SK-N-SH (cell line): Measurements from ENCODE around the gene RPS16. TPM values are rescaled to one million over a fixed set of nuclear protein-coding genes. Genes with fewer than 3 reads are reported as not detected.

ENCODE experiments used
- CTCF ChIA-PET: fragments of 300-600, 350-600 bp; formaldehyde crosslinking; extraction: SDS; loops from one replicate; lab custom pipeline; 2021; lab: Yijun Ruan, JAX
- POLR2A ChIA-PET: fragments of 350-600 bp; sonication (Branson Sonifier 250); formaldehyde crosslinking; extraction: SDS; loops from one replicate; lab custom pipeline; 2020; ENCODE audit warnings: antibody characterized with exemption, inconsistent platforms; lab: Yijun Ruan, JAX
- DNase-seq: peaks from one replicate; pipeline ENCODE4 v3.0.0; 2012
- H2AFZ ChIP-seq: fragments of 200-600 bp; sonication (generic); 2 replicates; pipeline ENCODE4 v1.8.1; 2016; ENCODE audit warnings: antibody characterized with exemption, mild to moderate bottlenecking, low read depth
- H3F3A ChIP-seq: fragments of 200-600 bp; sonication (generic); replicated peaks from 2 replicates; pipeline ENCODE3; 2016; ENCODE audit warnings: antibody characterized with exemption, mild to moderate bottlenecking; ENCODE audit not compliant: insufficient read depth
- H3K27ac ChIP-seq, 2 experiments: fragments of 200-500 bp in 1 of 2; fragments of 200-600 bp in 1 of 2; sonication (Bioruptor generic) in 1 of 2; sonication (generic), shearing (Covaris generic) in 1 of 2; 2 replicates each; pipeline versions ENCODE4 v1.5.1 to v1.6.1; 2014 to 2016; ENCODE audit warnings: low read depth in 2 of 2, inconsistent platforms in 1 of 2, low read length in 1 of 2, mild to moderate bottlenecking in 1 of 2, mixed read lengths in 1 of 2
- H3K27me3 ChIP-seq: fragments of 200-600 bp; sonication (generic), shearing (Covaris generic); 2 replicates; pipeline ENCODE4 v1.6.1; 2016; ENCODE audit warnings: mixed run types; ENCODE audit not compliant: insufficient read depth
- H3K36me3 ChIP-seq, 2 experiments: fragments of 200-500 bp in 1 of 2; fragments of 200-600 bp in 1 of 2; sonication (Bioruptor generic) in 1 of 2; sonication (generic) in 1 of 2; replicated peaks in 1 of 2; 2 replicates each; pipeline versions ENCODE3 to v1.5.1; 2014 to 2016; ENCODE audit warnings: low read length in 1 of 2, mild to moderate bottlenecking in 1 of 2; ENCODE audit not compliant: insufficient read depth in 2 of 2, control insufficient read depth in 1 of 2
- H3K4me1 ChIP-seq, 2 experiments: fragments of 200-500 bp in 1 of 2; fragments of 200-600 bp in 1 of 2; sonication (Bioruptor generic) in 1 of 2; sonication (generic), shearing (Covaris generic) in 1 of 2; 2 replicates each; pipeline versions ENCODE4 v1.5.1 to v1.6.1; 2014 to 2016; ENCODE audit warnings: low read depth in 1 of 2, low read length in 1 of 2, mixed run types in 1 of 2; ENCODE audit not compliant: insufficient read depth in 2 of 2, control insufficient read depth in 1 of 2
- H3K4me2 ChIP-seq: fragments of 200-600 bp; sonication (generic), shearing (Covaris generic); 2 replicates; pipeline ENCODE4 v1.6.1; 2017; ENCODE audit warnings: mixed run types
- H3K4me3 ChIP-seq, 2 experiments: fragments of 200-500 bp in 1 of 2; fragments of 200-600 bp in 1 of 2; sonication (Bioruptor generic) in 1 of 2; sonication (generic), shearing (Covaris generic) in 1 of 2; 2 replicates each; pipeline versions ENCODE4 v1.5.1 to v1.8.1; 2014 to 2016; ENCODE audit warnings: low read depth in 2 of 2, inconsistent platforms in 1 of 2, low read length in 1 of 2, mild to moderate bottlenecking in 1 of 2, mixed read lengths in 1 of 2, moderate library complexity in 1 of 2
- H3K79me2 ChIP-seq: fragments of 200-600 bp; sonication (generic); 2 replicates; pipeline ENCODE4 v1.8.1; 2017; ENCODE audit warnings: mild to moderate bottlenecking; ENCODE audit not compliant: insufficient read depth
- H3K9ac ChIP-seq: fragments of 200-600 bp; sonication (generic); 2 replicates; pipeline ENCODE4 v1.6.1; 2017; ENCODE audit warnings: mixed run types
- H3K9me2 ChIP-seq: fragments of 200-600 bp; sonication (generic); 2 replicates; pipeline ENCODE4 v1.6.1; 2017; ENCODE audit warnings: mixed run types
- H3K9me3 ChIP-seq: fragments of 200-600 bp; sonication (generic); 2 replicates; pipeline ENCODE4 v1.6.1; 2017; ENCODE audit warnings: mixed run types, mild to moderate bottlenecking, moderate library complexity
- H4K20me1 ChIP-seq: fragments of 200-600 bp; sonication (generic); 2 replicates; pipeline ENCODE4 v1.6.1; 2017; ENCODE audit warnings: mild to moderate bottlenecking, mixed run types; ENCODE audit not compliant: insufficient read depth
- CHD2 ChIP-seq: fragments of 150-350 bp; IDR thresholded peaks from 2 replicates; pipeline ENCODE4 v1.6.1; 2018; ENCODE audit warnings: low read length; ENCODE audit not compliant: partially characterized antibody
- EP300 ChIP-seq, 2 experiments: IDR thresholded peaks; 2 replicates each; pipeline versions ENCODE4 v1.4.0 to v1.6.1; 2012; ENCODE audit warnings: borderline replicate concordance in 1 of 2, low read depth in 1 of 2, low read length in 1 of 2
- GATA2 ChIP-seq: sonication (generic); formaldehyde crosslinking; IDR thresholded peaks from 2 replicates; pipeline ENCODE4 v1.5.0; 2020; ENCODE audit warnings: mild to moderate bottlenecking, missing genetic modification reagents
- JUND ChIP-seq: IDR thresholded peaks from 2 replicates; pipeline ENCODE4 v1.4.0; 2012
- MEF2A ChIP-seq: IDR thresholded peaks from 2 replicates; pipeline ENCODE4 v1.4.0; 2012; ENCODE audit warnings: low read depth, borderline replicate concordance
- NRF1 ChIP-seq: IDR thresholded peaks from 2 replicates; pipeline ENCODE4 v1.6.1; 2012; ENCODE audit warnings: low read depth, mild to moderate bottlenecking, low read length
- POLR2AphosphoS5 ChIP-seq: IDR thresholded peaks from 2 replicates; pipeline ENCODE4 v1.6.1; 2012; ENCODE audit warnings: low read depth, low read length
- RCOR1 ChIP-seq: fragments of 150-350 bp; IDR thresholded peaks from 2 replicates; pipeline ENCODE4 v1.6.1; 2017; ENCODE audit warnings: antibody characterized with exemption, low read length
- SIN3A ChIP-seq: IDR thresholded peaks from 2 replicates; pipeline ENCODE4 v1.6.1; 2012; ENCODE audit warnings: low read depth, mild to moderate bottlenecking, low read length, moderate library complexity, borderline replicate concordance
- SMC3 ChIP-seq: IDR thresholded peaks from 2 replicates; pipeline ENCODE4 v1.6.1; 2012; ENCODE audit warnings: low read depth, low read length, improper control_type of control experiment
- TAF1 ChIP-seq: IDR thresholded peaks from 2 replicates; pipeline ENCODE4 v1.6.1; 2012; ENCODE audit warnings: low read depth, mild to moderate bottlenecking, low read length, moderate library complexity, borderline replicate concordance
- YY1 ChIP-seq: IDR thresholded peaks from 2 replicates; pipeline ENCODE4 v1.4.0; 2012; ENCODE audit warnings: low read depth, mild to moderate bottlenecking
- WGBS: methylation state at CpG from one replicate; pipeline ENCODE4 v1.1.6; 2017; ENCODE audit warnings: low lambda C conversion rate; 5-methylcytosine and 5-hydroxymethylcytosine counted together
- polyA plus RNA-seq, 3 experiments: library from polyadenylated mRNA; depleted of rRNA; stranded (reverse); fragments of >200 nt; gene quantifications; 2 replicates each; pipeline ENCODE4 v1.2.3, GENCODE V29; 2012
- TF ChIP-seq, protein P1 (sequence below): IDR thresholded peaks from 2 replicates; pipeline ENCODE4 v1.4.0; 2012; ENCODE audit warnings: low read depth, borderline replicate concordance
- TF ChIP-seq, protein P2 (sequence below): fragments of 150-350 bp; IDR thresholded peaks from 2 replicates; pipeline ENCODE4 v1.6.1; 2017; ENCODE audit warnings: antibody characterized with exemption, low read length, low read depth, borderline replicate concordance
- TF ChIP-seq, protein P3 (sequence below): fragments of 150-350 bp; IDR thresholded peaks from 2 replicates; pipeline ENCODE4 v1.6.1; 2016; ENCODE audit warnings: mild to moderate bottlenecking, low read depth, low read length
- TF ChIP-seq, protein P4 (sequence below): fragments of 200-600 bp; sonication (generic); IDR thresholded peaks from 2 replicates; pipeline ENCODE4 v1.6.1; 2017; ENCODE audit warnings: antibody characterized with exemption, mild to moderate bottlenecking, moderate library complexity

RPS16 gene
- polyA plus RNA-seq, 1 of the 3 experiments (the other 2 are of a cell fraction): 7,541 TPM

DNA sequence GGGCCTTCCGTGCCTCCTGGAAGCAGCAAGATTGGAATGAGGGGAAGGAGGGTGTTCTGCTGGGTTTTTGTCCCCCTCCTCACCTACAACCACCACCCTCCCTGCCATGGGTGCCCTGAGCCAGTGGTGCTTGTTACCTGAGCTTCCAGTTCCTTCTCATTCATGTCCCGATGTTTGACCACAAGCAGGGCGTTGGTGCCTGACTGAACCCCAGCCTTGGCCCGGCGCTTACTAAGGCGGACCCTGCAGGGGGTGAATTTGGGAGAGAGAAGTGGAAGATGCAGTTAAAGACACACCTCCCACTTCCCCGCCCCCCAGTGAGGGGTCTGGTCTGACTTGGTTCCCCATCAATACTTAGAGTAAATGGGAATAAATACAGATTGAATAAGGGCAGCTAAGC is 49.2 kb downstream of the RPS16 start:
- Histone ChIP-seq H3F3A (peaks cover 17% of the 10 kb centered on the region), H3K79me2 (peaks cover 19% of the 10 kb centered on the region; the same call in 1 of the 2 replicates), H3K9me3 (no peaks in the 10 kb centered on the region), H4K20me1 (no peaks in the 10 kb centered on the region), H2AFZ (no peak overlapping the region), H3K4me1 (peaks cover 5 to 11% of the 10 kb centered on the region in 2 experiments; a peak in 2 of 4 replicates), H3K9ac (no peak overlapping the region), H3K4me2 (no peak overlapping the region), H3K4me3 (no peak overlapping the region), H3K36me3 (peaks cover 34 to 66% of the 10 kb centered on the region in 2 experiments), H3K27ac (no peak overlapping the region), H3K9me2 (no peaks in the 10 kb centered on the region), H3K27me3 (no peaks in the 10 kb centered on the region)
- TF ChIP-seq TAF1 (no peak), SMC3 (no peak), EP300 (IDR thresholded peaks at IDR 0.05; ENCODE audit: borderline replicate concordance in 1 of 2, low read depth in 1 of 2, low read length in 1 of 2) (no peak), JUND (no peak), POLR2AphosphoS5 (no peak), GATA2 (CRISPR knock-in tag) (no peak), RCOR1 (no peak), SIN3A (no peak), NRF1 (no peak), CHD2 (no peak), MEF2A (no peak), YY1 (no peak)
- TF ChIP-seq, protein P1, sequence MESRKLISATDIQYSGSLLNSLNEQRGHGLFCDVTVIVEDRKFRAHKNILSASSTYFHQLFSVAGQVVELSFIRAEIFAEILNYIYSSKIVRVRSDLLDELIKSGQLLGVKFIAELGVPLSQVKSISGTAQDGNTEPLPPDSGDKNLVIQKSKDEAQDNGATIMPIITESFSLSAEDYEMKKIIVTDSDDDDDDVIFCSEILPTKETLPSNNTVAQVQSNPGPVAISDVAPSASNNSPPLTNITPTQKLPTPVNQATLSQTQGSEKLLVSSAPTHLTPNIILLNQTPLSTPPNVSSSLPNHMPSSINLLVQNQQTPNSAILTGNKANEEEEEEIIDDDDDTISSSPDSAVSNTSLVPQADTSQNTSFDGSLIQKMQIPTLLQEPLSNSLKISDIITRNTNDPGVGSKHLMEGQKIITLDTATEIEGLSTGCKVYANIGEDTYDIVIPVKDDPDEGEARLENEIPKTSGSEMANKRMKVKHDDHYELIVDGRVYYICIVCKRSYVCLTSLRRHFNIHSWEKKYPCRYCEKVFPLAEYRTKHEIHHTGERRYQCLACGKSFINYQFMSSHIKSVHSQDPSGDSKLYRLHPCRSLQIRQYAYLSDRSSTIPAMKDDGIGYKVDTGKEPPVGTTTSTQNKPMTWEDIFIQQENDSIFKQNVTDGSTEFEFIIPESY: no peak
- TF ChIP-seq, protein P2, sequence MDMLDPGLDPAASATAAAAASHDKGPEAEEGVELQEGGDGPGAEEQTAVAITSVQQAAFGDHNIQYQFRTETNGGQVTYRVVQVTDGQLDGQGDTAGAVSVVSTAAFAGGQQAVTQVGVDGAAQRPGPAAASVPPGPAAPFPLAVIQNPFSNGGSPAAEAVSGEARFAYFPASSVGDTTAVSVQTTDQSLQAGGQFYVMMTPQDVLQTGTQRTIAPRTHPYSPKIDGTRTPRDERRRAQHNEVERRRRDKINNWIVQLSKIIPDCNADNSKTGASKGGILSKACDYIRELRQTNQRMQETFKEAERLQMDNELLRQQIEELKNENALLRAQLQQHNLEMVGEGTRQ: no peak
- TF ChIP-seq, protein P3, sequence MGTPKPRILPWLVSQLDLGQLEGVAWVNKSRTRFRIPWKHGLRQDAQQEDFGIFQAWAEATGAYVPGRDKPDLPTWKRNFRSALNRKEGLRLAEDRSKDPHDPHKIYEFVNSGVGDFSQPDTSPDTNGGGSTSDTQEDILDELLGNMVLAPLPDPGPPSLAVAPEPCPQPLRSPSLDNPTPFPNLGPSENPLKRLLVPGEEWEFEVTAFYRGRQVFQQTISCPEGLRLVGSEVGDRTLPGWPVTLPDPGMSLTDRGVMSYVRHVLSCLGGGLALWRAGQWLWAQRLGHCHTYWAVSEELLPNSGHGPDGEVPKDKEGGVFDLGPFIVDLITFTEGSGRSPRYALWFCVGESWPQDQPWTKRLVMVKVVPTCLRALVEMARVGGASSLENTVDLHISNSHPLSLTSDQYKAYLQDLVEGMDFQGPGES: no peak
- TF ChIP-seq, protein P4, sequence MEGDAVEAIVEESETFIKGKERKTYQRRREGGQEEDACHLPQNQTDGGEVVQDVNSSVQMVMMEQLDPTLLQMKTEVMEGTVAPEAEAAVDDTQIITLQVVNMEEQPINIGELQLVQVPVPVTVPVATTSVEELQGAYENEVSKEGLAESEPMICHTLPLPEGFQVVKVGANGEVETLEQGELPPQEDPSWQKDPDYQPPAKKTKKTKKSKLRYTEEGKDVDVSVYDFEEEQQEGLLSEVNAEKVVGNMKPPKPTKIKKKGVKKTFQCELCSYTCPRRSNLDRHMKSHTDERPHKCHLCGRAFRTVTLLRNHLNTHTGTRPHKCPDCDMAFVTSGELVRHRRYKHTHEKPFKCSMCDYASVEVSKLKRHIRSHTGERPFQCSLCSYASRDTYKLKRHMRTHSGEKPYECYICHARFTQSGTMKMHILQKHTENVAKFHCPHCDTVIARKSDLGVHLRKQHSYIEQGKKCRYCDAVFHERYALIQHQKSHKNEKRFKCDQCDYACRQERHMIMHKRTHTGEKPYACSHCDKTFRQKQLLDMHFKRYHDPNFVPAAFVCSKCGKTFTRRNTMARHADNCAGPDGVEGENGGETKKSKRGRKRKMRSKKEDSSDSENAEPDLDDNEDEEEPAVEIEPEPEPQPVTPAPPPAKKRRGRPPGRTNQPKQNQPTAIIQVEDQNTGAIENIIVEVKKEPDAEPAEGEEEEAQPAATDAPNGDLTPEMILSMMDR: no peak
- DNase-seq: no peak
- 92% methylated on average over 7 of the region's 7 CpGs for WGBS
- ChIA-PET POLR2A (no interaction called here), CTCF (interaction anchor here (1.1 kb wide), 1 partner anchor 25 kb away, joined by 3 read pairs; no protein-coding TSS in a partner anchor)
